Measurements from ENCODE around the gene PRRT1B.
"Not testable (repeated sequence)": the region's sequence is repeated elsewhere in the genome, so short reads cannot be mapped to it uniquely, and the experiment has no call there.

PRRT1B gene

GRCh38 chr9:131522257-131523085, 22.9 kb upstream of the PRRT1B start:
- no peak for DNase-seq (ENCODE audit: low spot score)

- no peak for DNase-seq (ENCODE audit: low spot score)
Measured at GRCh38 chr9:131523086-131523388, 22.3 kb upstream of the PRRT1B start.

- no peak for DNase-seq (ENCODE audit: low spot score)
Measured at GRCh38 chr9:131523451-131524435, 21.6 kb upstream of the PRRT1B start.

- no peak for DNase-seq (ENCODE audit: low spot score)
Measured at GRCh38 chr9:131524665-131525315, 20.5 kb upstream of the PRRT1B start.

GRCh38 chr9:131525643-131526565, 19.4 kb upstream of the PRRT1B start:
- DNase-seq (ENCODE audit: low spot score): no peak

GRCh38 chr9:131528186-131528585, 17.1 kb upstream of the PRRT1B start:
- DNase-seq (ENCODE audit: low spot score): no peak

- DNase-seq (ENCODE audit: low spot score): no peak
Measured at GRCh38 chr9:131528886-131529505, 16.3 kb upstream of the PRRT1B start.

- DNase-seq (ENCODE audit: low spot score): no peak
Measured at GRCh38 chr9:131529597-131530545, 15.5 kb upstream of the PRRT1B start.

GRCh38 chr9:131530546-131530919, 14.8 kb upstream of the PRRT1B start:
- DNase-seq (ENCODE audit: low spot score): no peak

- peak; percentile 100 for DNase-seq (ENCODE audit: low spot score)
Measured at GRCh38 chr9:131530920-131531832, 14.1 kb upstream of the PRRT1B start, which contains the start of gene UCK1. TSS of gene UCK1 (minus strand) at chr9:131531263. CDS start at chr9:131531174, 89 bp downstream.

GRCh38 chr9:131534721-131535237, 10.5 kb upstream of the PRRT1B start:
- no peak for DNase-seq (ENCODE audit: low spot score)

GRCh38 chr9:131537946-131538345, 7.4 kb upstream of the PRRT1B start:
- no peak for DNase-seq (ENCODE audit: low spot score)

- no peak for DNase-seq (ENCODE audit: low spot score)
Measured at GRCh38 chr9:131539223-131539923, 6.0 kb upstream of the PRRT1B start.

GRCh38 chr9:131543141-131543540, 2.2 kb upstream of the PRRT1B start:
- no peak for DNase-seq (ENCODE audit: low spot score)

- no peak for DNase-seq (ENCODE audit: low spot score)
Measured at GRCh38 chr9:131545786-131546335, 538 bp downstream of the PRRT1B start.

GRCh38 chr9:131546336-131547084, 1.2 kb downstream of the PRRT1B start:
- DNase-seq (ENCODE audit: low spot score): no peak

- not testable (repeated sequence) for DNase-seq (ENCODE audit: low spot score)
Measured at GRCh38 chr9:131549186-131549585, 3.9 kb downstream of the PRRT1B start.

All from D341Med (cell line).